AG04450 (cell line): ENCODE measurements around the gene KIF12. TPM values are rescaled to one million over a fixed set of nuclear protein-coding genes. Genes with fewer than 3 reads are reported as not detected.

Experiments used
- CTCF ChIA-PET: fragments of 300-600, 350-600 bp; formaldehyde crosslinking; extraction: SDS; loops from one replicate; lab custom pipeline; 2022; ENCODE audit warnings: antibody characterized with exemption, inconsistent platforms; lab: Charles Lee
- POLR2A ChIA-PET: fragments of 350-600 bp; formaldehyde crosslinking; extraction: SDS; loops from one replicate; lab custom pipeline; 2021; ENCODE audit warnings: antibody characterized with exemption, inconsistent platforms; lab: Yijun Ruan, JAX
- DNase-seq: peaks from one replicate; pipeline ENCODE4 v3.0.0-alpha.2; 2011; ENCODE audit warnings: low read depth, low spot score
- H3K27ac ChIP-seq: one replicate; pipeline ENCODE4 v1.5.1; 2012; ENCODE audit warnings: low read depth, low read length, control low read depth
- H3K27me3 ChIP-seq: one replicate; pipeline ENCODE4 v1.6.0; 2012; ENCODE audit warnings: low read length; ENCODE audit not compliant: control insufficient read depth, insufficient read depth
- H3K4me3 ChIP-seq: 2 replicates; pipeline ENCODE4 v1.5.1; 2011; ENCODE audit warnings: mild to moderate bottlenecking, low read depth, low read length, control low read depth
- H3K9me3 ChIP-seq: 2 replicates; pipeline ENCODE4 v1.5.1; 2012; ENCODE audit warnings: low read length; ENCODE audit not compliant: control insufficient read depth, insufficient read depth
- CTCF ChIP-seq: IDR thresholded peaks from 2 replicates; pipeline ENCODE4 v1.5.1; 2011; ENCODE audit warnings: low read depth, low read length, control low read depth, inconsistent platforms
- polyA plus RNA-seq: library from polyadenylated mRNA; depleted of rRNA; stranded (reverse); fragments of >200 nt; gene quantifications from 2 replicates; pipeline ENCODE4 v1.2.3, GENCODE V29; 2011

The KIF12 gene
- polyA plus RNA-seq, 1 experiment = not detected

DNA sequence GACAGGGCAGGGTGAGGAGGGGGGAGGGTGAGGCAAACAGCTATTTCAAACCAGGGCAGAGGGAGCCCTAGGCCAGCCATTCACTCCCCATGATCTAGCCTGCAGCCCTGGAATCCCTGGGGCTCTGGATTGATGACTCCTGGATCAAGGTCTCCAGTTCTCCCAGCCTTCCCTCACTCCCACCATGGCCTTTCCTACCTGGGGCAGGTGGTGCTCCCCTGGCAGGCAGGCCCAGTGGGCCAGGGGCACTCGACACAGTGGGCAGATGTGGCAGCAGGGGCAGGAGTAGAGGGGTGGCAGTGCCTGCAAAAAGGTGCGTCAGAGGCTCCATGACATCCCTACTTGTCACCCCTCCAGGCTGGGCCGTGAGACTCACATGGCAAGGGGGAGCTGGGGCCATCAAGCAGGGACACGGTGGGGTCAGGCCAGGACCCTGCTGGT, 6.0 kb downstream of the KIF12 start:
- H3K9me3 ChIP-seq = no peaks in the 10 kb centered on the region; the same call in 1 of the 2 replicates
- no peak overlapping the region for H3K4me3 ChIP-seq
- ChIA-PET POLR2A (no interaction called here), CTCF (interaction anchor here (1.9 to 4.7 kb wide), 3 partner anchors 10 to 198 kb away, joined by 5 to 28 read pairs (median 6); no protein-coding TSS in a partner anchor)
- H3K27me3 ChIP-seq = peaks cover 27% of the 10 kb centered on the region
- no peak for TF ChIP-seq CTCF
- DNase-seq = no peak
- H3K27ac ChIP-seq = no peak overlapping the region

DNA sequence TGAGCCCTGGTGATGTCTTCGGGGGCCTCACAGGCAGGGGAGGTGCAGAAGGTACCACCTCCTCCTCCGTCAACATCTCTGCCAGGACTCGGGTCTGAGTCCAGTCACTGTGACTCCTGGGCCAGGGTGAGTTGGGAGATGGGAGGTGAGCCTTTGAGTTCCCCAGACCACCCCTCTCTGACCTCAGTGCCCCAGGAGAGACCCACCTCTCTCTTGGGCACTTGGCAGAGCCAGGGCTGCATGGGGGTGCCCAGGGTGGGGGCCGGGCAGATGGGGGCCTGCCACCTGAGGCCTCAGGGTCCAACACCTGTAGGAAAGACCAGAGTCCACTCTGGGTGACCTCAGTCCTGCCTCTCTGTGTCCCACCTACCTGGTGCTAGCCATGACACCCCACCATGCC, 6.8 kb downstream of the KIF12 start:
- no peak for TF ChIP-seq CTCF
- CTCF ChIA-PET = interaction anchor here (1.9 to 4.7 kb wide), 2 partner anchors 9 to 16 kb away, joined by 5 to 28 read pairs; no protein-coding TSS in a partner anchor

DNA sequence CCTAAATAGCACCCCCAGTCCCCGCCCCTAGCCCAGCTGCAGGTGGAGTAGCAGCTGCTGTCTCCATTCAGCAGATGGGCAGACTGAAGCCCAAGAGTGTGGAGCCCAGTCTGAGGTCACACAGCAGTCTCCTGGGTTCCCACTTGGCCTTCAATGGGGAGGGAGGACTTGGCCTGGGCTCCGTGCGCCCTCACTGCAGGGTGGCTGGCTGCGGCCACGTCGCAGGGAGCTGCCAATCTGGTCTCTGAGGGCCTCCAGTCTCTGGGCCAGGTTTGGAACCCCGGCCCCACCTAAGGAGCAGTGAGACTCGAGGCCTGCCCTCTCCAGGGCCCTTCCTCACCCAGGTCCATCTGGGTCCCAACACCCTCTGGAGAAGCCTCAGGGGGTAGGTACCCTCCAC, 7.4 kb downstream of the KIF12 start:
- ChIA-PET POLR2A (no interaction called here), CTCF (interaction anchor here (1.2 to 1.9 kb wide), 2 partner anchors 9 to 17 kb away, joined by 5 to 9 read pairs; no protein-coding TSS in a partner anchor)
- no peak overlapping the region for H3K4me3 ChIP-seq
- H3K27me3 ChIP-seq = peaks cover 24% of the 10 kb centered on the region
- H3K9me3 ChIP-seq = no peaks in the 10 kb centered on the region
- no peak for DNase-seq
- H3K27ac ChIP-seq = no peak overlapping the region
- no peak for TF ChIP-seq CTCF

More for the DNA sequence above, 6.8 kb downstream of the KIF12 start:
- no peak for DNase-seq
- POLR2A ChIA-PET = no interaction called here
- Histone ChIP-seq H3K27me3 (peaks cover 22% of the 10 kb centered on the region), H3K4me3 (no peak overlapping the region), H3K9me3 (no peaks in the 10 kb centered on the region), H3K27ac (no peak overlapping the region)

- CTCF ChIA-PET = interaction anchor here (1.2 to 2.4 kb wide), 2 partner anchors 8 to 17 kb away, joined by 7 to 9 read pairs; no protein-coding TSS in a partner anchor
- no peak for DNase-seq
- Histone ChIP-seq H3K9me3 (no peaks in the 10 kb centered on the region), H3K4me3 (no peak overlapping the region), H3K27me3 (peaks cover 24% of the 10 kb centered on the region), H3K27ac (no peak overlapping the region)
- TF ChIP-seq CTCF = no peak
- POLR2A ChIA-PET = no interaction called here
Observed at GRCh38 chr9:114090798-114091197, 8.3 kb downstream of the KIF12 start.

DNA sequence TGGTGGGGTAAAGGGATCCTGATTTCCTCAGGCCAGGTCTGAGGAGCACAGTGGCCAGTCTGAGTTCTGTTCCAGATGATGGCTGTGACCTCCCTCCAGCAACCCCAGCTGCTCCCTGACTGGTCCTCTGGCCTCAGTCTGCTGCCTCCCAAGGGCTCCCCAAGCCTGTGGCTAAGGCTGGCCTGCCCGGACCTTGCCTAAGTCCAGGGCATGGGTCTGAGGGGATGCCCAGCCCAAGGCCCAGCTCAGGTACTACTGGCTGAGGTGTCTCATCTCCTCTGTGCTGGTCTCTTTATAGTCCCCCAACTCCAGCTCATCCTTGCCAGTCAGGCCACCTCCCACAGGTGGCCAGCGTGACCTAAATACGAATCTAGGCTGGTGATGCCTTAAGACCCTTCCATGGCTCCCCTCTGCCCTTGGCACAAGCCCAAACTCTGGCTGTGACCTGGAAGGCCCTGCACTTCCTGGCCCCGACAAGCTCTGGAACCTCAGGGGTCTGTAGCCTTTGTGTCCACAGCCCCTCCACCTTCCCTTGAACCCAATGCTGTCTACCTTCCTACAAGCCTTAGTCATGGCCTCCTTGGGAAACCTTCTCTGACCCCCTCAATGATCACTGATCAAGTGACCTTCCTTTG, 9.8 kb downstream of the KIF12 start:
- ChIA-PET CTCF (interaction anchor here (1.8 to 2.4 kb wide), 2 partner anchors 19 to 202 kb away, joined by 5 to 7 read pairs; no protein-coding TSS in a partner anchor), POLR2A (no interaction called here)
- no peak for TF ChIP-seq CTCF
- no peak for DNase-seq
- Histone ChIP-seq H3K27me3 (peaks cover 28% of the 10 kb centered on the region), H3K27ac (no peak overlapping the region), H3K4me3 (no peak overlapping the region), H3K9me3 (no peaks in the 10 kb centered on the region)
